Loucy (cell line): ENCODE results near the gene CTSA.

Experiments used
- EZH2phosphoT487 ChIP-seq: fragments of 200-600 bp; IDR thresholded peaks from 2 replicates; pipeline ENCODE4 v1.6.1; 2018; ENCODE audit warnings: antibody characterized with exemption, mild to moderate bottlenecking, moderate library complexity, borderline replicate concordance
- TF ChIP-seq, protein P1 (sequence below): fragments of 200-600 bp; sonication (generic); conservative IDR thresholded peaks from 2 replicates; pipeline ENCODE4 v1.5.1; 2014; ENCODE audit warnings: mild to moderate bottlenecking, antibody characterized with exemption, low read length

- TF ChIP-seq, protein P1, sequence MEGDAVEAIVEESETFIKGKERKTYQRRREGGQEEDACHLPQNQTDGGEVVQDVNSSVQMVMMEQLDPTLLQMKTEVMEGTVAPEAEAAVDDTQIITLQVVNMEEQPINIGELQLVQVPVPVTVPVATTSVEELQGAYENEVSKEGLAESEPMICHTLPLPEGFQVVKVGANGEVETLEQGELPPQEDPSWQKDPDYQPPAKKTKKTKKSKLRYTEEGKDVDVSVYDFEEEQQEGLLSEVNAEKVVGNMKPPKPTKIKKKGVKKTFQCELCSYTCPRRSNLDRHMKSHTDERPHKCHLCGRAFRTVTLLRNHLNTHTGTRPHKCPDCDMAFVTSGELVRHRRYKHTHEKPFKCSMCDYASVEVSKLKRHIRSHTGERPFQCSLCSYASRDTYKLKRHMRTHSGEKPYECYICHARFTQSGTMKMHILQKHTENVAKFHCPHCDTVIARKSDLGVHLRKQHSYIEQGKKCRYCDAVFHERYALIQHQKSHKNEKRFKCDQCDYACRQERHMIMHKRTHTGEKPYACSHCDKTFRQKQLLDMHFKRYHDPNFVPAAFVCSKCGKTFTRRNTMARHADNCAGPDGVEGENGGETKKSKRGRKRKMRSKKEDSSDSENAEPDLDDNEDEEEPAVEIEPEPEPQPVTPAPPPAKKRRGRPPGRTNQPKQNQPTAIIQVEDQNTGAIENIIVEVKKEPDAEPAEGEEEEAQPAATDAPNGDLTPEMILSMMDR = no peak
- TF ChIP-seq EZH2phosphoT487 = no peak
These were observed 33.3 kb upstream of the CTSA start for GRCh38 chr20:45857882-45858216.
